Panc1 (cell line): ENCODE measurements around the gene NOX5.

Source experiments
- POLR2AphosphoS5 ChIP-seq: IDR thresholded peaks from 2 replicates; pipeline ENCODE4 v1.6.1; 2012; ENCODE audit warnings: mild to moderate bottlenecking, low read depth, low read length, moderate library complexity
- SIN3A ChIP-seq: IDR thresholded peaks from 2 replicates; pipeline ENCODE4 v1.6.1; 2012; ENCODE audit warnings: low read depth, mild to moderate bottlenecking, low read length, moderate library complexity, borderline replicate concordance; ENCODE audit not compliant: insufficient read depth
- TCF7L2 ChIP-seq: IDR thresholded peaks from 2 replicates; pipeline ENCODE4 v1.6.1; 2011; ENCODE audit warnings: mild to moderate bottlenecking, low read depth, low read length, inconsistent platforms
- TF ChIP-seq, protein P1 (sequence below): fragments of 450-650 bp; IDR thresholded peaks from 2 replicates; pipeline ENCODE4 v1.5.1; 2017; ENCODE audit warnings: mild to moderate bottlenecking
- TF ChIP-seq, protein P2 (sequence below), 2 experiments: IDR thresholded peaks; 2 replicates each; pipeline ENCODE4 v1.6.1; 2011 to 2012; ENCODE audit warnings: low read depth in 2 of 2, control low read depth in 1 of 2, low read length in 1 of 2, mild to moderate bottlenecking in 1 of 2, moderate library complexity in 1 of 2; ENCODE audit not compliant: insufficient read depth in 1 of 2

DNA sequence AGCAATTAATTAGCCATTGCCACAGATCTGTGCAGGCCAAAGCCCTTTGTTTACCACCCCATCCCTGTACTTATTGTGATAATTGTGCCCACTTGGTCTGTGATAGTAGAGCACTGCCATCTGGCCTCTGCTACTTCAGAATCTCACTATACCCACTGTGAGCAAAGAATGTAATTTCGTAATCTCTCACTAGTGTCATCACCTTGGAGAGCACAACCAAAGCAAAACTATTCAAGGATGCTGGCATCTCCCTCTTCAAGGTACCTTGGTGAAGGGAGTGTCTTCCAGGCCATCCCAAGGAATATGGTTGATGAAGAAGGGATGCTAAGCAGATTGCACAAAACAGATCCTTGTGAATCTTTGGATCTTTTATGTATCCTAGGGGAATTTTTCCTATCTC, 34.7 kb upstream of the NOX5 start:
- TF ChIP-seq, protein P1, sequence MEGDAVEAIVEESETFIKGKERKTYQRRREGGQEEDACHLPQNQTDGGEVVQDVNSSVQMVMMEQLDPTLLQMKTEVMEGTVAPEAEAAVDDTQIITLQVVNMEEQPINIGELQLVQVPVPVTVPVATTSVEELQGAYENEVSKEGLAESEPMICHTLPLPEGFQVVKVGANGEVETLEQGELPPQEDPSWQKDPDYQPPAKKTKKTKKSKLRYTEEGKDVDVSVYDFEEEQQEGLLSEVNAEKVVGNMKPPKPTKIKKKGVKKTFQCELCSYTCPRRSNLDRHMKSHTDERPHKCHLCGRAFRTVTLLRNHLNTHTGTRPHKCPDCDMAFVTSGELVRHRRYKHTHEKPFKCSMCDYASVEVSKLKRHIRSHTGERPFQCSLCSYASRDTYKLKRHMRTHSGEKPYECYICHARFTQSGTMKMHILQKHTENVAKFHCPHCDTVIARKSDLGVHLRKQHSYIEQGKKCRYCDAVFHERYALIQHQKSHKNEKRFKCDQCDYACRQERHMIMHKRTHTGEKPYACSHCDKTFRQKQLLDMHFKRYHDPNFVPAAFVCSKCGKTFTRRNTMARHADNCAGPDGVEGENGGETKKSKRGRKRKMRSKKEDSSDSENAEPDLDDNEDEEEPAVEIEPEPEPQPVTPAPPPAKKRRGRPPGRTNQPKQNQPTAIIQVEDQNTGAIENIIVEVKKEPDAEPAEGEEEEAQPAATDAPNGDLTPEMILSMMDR: no peak
- TF ChIP-seq POLR2AphosphoS5 (no peak), SIN3A (no peak), TCF7L2 (no peak)
- TF ChIP-seq, protein P2, sequence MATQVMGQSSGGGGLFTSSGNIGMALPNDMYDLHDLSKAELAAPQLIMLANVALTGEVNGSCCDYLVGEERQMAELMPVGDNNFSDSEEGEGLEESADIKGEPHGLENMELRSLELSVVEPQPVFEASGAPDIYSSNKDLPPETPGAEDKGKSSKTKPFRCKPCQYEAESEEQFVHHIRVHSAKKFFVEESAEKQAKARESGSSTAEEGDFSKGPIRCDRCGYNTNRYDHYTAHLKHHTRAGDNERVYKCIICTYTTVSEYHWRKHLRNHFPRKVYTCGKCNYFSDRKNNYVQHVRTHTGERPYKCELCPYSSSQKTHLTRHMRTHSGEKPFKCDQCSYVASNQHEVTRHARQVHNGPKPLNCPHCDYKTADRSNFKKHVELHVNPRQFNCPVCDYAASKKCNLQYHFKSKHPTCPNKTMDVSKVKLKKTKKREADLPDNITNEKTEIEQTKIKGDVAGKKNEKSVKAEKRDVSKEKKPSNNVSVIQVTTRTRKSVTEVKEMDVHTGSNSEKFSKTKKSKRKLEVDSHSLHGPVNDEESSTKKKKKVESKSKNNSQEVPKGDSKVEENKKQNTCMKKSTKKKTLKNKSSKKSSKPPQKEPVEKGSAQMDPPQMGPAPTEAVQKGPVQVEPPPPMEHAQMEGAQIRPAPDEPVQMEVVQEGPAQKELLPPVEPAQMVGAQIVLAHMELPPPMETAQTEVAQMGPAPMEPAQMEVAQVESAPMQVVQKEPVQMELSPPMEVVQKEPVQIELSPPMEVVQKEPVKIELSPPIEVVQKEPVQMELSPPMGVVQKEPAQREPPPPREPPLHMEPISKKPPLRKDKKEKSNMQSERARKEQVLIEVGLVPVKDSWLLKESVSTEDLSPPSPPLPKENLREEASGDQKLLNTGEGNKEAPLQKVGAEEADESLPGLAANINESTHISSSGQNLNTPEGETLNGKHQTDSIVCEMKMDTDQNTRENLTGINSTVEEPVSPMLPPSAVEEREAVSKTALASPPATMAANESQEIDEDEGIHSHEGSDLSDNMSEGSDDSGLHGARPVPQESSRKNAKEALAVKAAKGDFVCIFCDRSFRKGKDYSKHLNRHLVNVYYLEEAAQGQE (IDR thresholded peaks at IDR 0.05; ENCODE audit: insufficient read depth in 1 of 2, low read depth in 2 of 2, low read length in 1 of 2): no peak
